ENCODE data around the gene WAC. TPM values are rescaled to one million over a fixed set of nuclear protein-coding genes. Genes with fewer than 3 reads are reported as not detected.
"Not testable (repeated sequence)": the region's sequence is repeated elsewhere in the genome, so short reads cannot be mapped to it uniquely, and the experiment has no call there.

WAC gene
- total RNA-seq, 4 donors from 2014 or later: 165 to 189 (median 169) TPM

- TF ChIP-seq CTCF (IDR thresholded peaks at IDR 0.05) (no peak), POLR2A (IDR thresholded peaks at IDR 0.05) (no peak)
- Histone ChIP-seq H3K9me3 (no peaks in the 10 kb centered on the region), H3K4me3 (replicated peaks in 1 of 3) (no peak overlapping the region), H3K4me1 (no peaks in the 10 kb centered on the region), H3K36me3 (no peaks in the 10 kb centered on the region), H3K27me3 (no peaks in the 10 kb centered on the region), H3K27ac (no peak overlapping the region)
- intact Hi-C loops (cut with DNase I): no loop called here
- no peak for DNase-seq
Observed at GRCh38 chr10:28638392-28638791, 105.5 kb downstream of the WAC start.

GRCh38 chr10:28640551-28640950 lies 107.6 kb downstream of the WAC start:
- 76 to 83% methylated on average over 2 of the region's 2 CpGs for whole genome bisulfite sequencing, 2 donors
- DNase-seq: no peak
- Histone ChIP-seq H3K27me3 (no peaks in the 10 kb centered on the region), H3K9me3 (no peaks in the 10 kb centered on the region), H3K4me1 (no peaks in the 10 kb centered on the region), H3K36me3 (no peaks in the 10 kb centered on the region), H3K4me3 (replicated peaks in 1 of 3) (no peak overlapping the region), H3K27ac (no peak overlapping the region)
- intact Hi-C loops (cut with DNase I): no loop called here
- TF ChIP-seq CTCF (IDR thresholded peaks at IDR 0.05) (no peak), POLR2A (IDR thresholded peaks at IDR 0.05) (no peak)

DNA sequence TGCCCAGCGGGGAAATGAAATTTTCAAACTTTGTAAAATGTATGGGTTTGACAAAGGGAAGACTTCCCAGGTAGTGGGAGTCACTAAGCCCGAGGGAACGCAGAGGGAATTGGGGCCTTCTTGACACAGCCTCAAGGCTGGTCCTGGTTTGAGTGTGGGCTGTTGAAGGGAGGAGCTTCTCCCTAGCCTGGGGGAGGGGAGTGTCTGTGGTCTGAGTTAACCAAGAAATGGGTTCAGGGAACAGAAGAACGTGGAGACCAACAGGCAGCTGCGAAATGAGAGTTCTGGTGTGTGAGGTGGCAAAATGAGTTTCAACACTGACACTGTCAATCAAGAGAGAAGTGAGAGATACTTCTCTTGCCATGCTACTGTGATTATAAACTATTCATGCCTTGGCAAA lies 111.7 kb downstream of the WAC start:
- H3K27me3 ChIP-seq: no peaks in the 10 kb centered on the region
- no peak overlapping the region for H3K27ac ChIP-seq
- WGBS, 2 donors: 64 to 91% methylated on average over 5 of the region's 5 CpGs
- H3K4me1 ChIP-seq: no peaks in the 10 kb centered on the region
- H3K36me3 ChIP-seq: no peaks in the 10 kb centered on the region
- no peak for DNase-seq
- intact Hi-C loops (cut with DNase I): no loop called here
- TF ChIP-seq POLR2A (IDR thresholded peaks at IDR 0.05) (no peak), CTCF (IDR thresholded peaks at IDR 0.05) (no peak)
- H3K4me3 ChIP-seq (replicated peaks in 1 of 3): no peak overlapping the region
- no peaks in the 10 kb centered on the region for H3K9me3 ChIP-seq

DNA sequence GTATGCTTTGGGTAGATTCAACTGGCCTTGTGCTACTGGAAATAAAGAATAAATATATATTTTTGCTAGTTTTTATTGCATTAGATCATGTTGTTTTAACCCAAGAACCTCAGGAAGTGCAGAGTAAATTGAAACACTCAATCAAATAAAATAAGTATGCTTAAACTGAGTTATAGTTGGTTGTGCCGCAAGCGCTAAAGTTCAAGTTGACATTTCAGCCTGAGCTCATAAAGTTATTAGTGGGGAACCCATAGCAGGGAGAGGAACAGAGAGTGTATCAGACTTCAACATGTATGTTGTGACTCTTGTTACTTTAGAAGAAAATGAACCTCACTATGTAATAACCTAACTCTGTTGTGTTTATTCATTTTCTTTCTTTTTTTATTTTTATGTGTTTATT lies 119.2 kb downstream of the WAC start:
- TF ChIP-seq POLR2A (IDR thresholded peaks at IDR 0.05): no peak
- TF ChIP-seq CTCF (IDR thresholded peaks at IDR 0.05): no peak
- 46 to 92% methylated on average over 2 of the region's 2 CpGs for WGBS, 2 donors
- intact Hi-C loops (cut with DNase I): no loop called here

GRCh38 chr10:28652703-28653102 lies 119.8 kb downstream of the WAC start:
- no peak for DNase-seq
- TF ChIP-seq CTCF (IDR thresholded peaks at IDR 0.05) (no peak), POLR2A (IDR thresholded peaks at IDR 0.05) (no peak)
- H3K9me3 ChIP-seq: no peaks in the 10 kb centered on the region
- no peaks in the 10 kb centered on the region for H3K36me3 ChIP-seq
- WGBS, 2 donors: 93 to 94% methylated on average over 5 of the region's 5 CpGs
- intact Hi-C loops (cut with DNase I): no loop called here
- no peak overlapping the region for H3K4me3 ChIP-seq (replicated peaks in 1 of 3)
- H3K27me3 ChIP-seq: no peaks in the 10 kb centered on the region
- no peak overlapping the region for H3K27ac ChIP-seq
- no peaks in the 10 kb centered on the region for H3K4me1 ChIP-seq

More for the DNA sequence above, 119.2 kb downstream of the WAC start:
- Histone ChIP-seq H3K4me3 (replicated peaks in 1 of 3) (no peak overlapping the region), H3K27me3 (no peaks in the 10 kb centered on the region), H3K36me3 (no peaks in the 10 kb centered on the region), H3K27ac (no peak overlapping the region), H3K4me1 (no peaks in the 10 kb centered on the region), H3K9me3 (no peaks in the 10 kb centered on the region)
- no peak for DNase-seq

DNA sequence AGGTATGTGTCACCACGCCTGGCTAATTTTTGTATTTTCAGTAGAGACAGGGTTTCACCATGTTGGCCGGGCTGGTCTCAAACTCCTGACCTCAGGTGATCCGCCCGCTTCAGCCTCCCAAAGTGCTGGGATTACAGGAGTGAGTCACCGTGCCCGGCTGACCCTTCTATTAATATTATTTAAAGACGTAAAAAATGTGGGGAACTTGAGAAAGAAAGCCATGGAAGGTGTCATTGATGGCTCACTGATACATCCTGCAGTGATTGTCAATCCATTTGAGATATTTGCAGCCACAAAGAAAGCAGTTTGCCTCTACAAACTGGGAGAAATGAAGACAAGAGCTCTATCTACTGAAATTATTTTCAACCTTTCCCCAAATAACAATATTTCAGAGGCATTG lies 125.9 kb downstream of the WAC start:
- 89 to 91% methylated on average over 7 of the region's 7 CpGs for WGBS, 2 donors
- H3K36me3 ChIP-seq; DNase-seq; H3K27me3 ChIP-seq; H3K4me1 ChIP-seq; H3K27ac ChIP-seq; intact Hi-C loops (cut with DNase I); H3K9me3 ChIP-seq; H3K4me3 ChIP-seq (replicated peaks in 1 of 3): not testable (repeated sequence)

Measured in thyroid gland (tissue), 4 donors.